GM19351 (cell line): ENCODE results near the gene SASS6.
"Not testable (repeated sequence)": the region's sequence is repeated elsewhere in the genome, so short reads cannot be mapped to it uniquely, and the experiment has no call there.

ENCODE experiments used
- ATAC-seq: cut with Tn5 transposase; IDR thresholded peaks from one replicate; pipeline ENCODE4 v1.9.1; 2021; ENCODE audit warnings: mild to moderate bottlenecking, moderate library complexity; ENCODE audit not compliant: unreplicated experiment

Gene SASS6

DNA sequence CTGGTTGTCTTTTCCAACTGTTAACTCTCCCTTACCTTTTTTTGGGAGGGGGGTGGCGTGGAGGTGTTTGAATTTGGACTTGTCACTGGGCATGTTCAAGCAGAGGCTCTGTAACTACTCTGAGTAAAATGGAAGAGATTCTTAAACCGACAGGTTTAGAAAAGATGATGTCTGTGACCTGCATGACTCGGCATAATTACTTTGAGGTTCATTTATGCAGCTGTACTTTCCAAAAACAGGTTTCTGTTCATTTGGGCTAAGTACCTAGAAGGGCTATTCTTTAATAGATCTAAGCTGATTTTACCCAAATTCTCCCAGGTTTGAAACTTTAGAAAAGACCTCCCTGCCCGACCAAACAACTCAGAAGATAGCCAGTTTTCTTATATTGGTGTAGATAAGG, 82.6 kb downstream of the SASS6 start:
- ATAC-seq, result no peak

DNA sequence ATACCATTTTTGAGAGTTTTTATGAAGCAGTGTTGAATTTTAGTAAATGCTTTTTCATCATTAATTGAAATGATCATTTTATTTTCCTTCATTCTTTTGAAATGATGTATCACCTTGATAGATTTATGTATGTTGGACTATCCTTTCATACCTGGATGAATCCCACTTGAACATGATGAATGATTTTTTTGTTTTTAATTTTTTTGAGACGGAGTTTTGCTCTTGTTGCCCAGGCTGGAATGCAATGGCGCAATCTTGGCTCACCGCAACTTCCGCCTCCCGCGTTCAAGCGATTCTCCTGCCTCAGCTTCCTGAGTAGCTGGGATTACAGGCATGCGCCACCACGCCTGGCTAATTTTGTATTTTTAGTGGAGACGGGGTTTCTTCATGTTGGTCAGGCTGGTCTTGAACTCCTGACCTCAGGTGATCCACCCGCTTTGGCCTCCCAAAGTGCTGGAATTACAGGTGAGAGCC, 85.5 kb downstream of the SASS6 start:
- ATAC-seq, result not testable (repeated sequence)

DNA sequence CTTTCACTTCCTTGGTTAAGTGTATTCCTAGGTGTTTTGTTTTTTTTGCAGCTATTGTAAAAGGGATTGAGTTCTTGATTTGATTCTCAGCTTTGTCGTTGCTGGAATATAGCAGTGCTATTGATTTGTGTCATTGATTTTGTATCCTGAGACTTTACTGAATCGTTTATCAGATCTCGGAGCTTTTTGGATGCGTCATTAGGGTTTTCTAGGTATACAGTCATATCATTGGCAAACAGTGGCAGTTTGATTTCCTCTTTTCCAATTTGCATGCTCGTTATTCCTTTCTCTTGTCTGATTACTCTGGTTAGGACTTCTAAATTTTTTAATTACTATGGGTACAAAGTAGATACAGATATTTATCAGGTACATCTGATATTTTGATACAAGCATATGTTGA, 87.5 kb downstream of the SASS6 start:
- no peak for ATAC-seq

DNA sequence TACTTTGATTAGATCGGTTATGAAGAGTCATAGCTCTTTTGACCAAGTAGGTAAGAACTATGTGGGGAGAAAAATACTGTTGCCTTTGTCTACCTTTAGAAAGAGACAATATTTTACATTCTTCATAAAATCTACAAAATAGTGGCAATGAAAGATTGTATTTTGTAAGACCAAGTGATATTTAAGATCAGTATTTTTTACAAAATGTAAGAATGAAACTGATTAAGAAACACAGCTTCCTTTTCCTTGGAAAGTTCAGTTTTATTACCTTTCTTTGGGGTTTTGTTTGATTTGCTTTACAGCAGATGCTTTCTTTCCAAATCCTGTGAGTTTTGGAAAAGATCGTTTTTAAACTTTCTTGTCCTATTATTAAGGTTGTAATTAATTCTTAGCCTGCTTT, 93.1 kb downstream of the SASS6 start:
- ATAC-seq, result no peak

DNA sequence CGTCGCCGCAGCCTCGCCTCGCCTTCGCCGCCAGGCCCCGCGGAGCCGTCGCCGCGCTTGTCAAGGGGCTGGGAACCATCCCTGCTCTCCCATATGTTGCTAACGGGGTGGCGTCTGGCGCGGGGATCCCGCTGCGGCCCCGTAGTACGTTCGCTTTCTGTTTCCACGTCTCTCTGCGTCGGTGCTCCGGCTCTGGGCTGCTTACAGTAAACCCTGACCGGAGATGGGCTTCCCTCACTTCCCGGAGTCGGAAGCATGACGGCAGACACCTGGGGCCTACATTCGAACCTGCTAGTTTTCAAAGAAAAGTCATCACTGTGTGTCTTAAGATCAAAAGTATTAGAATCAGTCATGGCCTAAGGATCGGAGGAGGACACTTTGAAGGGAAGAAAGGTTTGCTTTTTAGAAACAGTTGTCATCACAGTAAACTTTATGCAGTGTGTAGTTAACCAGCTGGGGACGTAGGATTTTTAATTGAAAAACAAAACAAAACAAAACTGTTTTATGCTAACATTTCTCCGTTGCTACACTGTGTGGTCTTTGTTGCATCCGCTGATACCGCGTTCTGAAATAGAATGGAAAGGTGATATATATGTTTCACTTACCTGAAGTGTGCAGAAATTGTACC, 94.0 kb downstream of the SASS6 start:
- peak; percentile 41 for ATAC-seq

DNA sequence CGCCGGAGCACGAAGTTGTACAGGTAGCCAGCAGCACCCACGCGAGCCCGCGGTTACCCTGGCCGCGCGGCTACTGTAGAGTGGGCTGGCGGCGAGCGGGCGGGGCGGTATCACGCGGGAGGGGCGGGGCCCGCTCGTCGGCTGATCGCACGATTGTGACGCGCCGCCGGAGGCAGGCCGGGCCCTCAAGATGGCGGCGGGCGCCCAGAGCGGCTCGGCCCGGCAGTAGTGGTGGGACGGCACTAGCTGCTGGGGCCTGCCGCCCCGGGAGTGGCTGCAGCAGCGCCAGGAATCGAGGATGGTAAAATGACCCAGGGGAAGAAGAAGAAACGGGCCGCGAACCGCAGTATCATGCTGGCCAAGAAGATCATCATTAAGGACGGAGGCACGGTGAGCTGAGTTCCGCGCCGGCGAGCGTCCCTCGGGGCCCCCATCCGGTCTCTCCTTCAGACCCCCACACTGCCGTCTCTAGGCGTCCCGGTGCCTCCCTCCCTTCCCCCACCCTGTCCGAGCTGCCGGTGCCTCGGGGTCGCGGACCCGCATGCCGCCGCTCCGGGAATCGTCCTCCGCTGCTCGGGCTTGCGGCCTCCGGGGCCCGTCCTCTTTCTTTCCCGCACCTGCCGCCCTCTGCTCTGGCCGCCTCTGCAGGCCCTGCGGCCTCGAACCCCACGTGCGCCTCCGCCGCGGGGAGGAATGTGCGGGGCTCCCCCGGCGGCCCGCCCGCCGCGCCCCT, 94.6 kb downstream of the SASS6 start:
- peak; percentile 78 for ATAC-seq

DNA sequence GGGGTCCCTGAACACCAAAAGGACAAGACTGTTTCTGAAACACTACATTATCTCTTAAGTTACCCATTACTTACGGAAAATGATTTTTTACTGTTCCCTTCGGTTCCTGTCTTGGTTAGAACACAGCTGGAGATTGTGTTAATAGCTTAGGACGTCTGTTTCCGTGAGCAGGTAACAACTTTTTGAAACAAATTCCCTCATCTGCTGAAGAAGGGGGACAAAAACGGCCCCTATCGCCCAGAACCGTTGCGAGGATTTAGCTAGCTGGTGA, 95.1 kb downstream of the SASS6 start:
- no peak for ATAC-seq

DNA sequence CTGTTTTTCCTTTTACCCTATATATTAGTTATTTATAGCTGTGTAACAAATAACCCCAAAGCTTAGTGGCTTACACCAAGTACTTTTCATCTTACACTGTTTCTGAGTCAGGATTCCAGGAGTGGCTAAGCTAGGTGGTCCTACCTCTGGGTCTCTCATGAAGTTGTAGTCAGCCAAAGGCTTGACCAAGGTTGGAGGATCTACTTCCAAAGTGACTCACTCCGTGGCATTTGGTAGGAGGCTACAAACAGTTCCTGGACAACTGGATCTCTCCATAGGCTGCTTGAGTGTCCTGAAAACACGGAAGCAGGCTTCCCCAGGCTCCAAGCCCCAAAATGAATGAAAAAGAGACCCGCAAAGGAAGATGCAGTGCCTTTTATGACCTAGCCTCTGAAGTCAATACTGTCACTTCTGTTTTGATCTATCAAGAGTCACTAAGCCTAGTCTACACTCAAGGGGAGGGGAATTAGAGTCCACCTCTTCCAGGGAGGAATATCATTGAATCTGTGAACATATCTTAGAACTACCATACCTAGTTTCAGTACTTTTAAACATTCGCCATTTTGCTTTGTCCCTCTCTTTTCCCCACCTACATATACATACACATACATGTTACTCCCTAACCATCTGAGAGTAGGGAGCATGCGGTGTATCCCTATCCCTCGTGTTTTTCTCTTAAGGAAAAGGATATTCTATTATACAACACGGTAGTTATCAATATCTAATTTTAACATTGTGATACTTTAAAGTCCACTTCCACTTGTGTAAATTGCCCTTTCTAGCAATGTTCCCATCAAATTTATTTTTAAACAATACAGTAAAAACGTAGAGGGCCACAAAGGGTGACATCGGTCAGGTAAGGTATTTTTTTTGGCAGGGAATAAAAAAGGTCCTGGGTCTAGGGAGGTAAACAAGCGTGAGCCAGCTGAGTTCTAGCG, 95.7 kb downstream of the SASS6 start:
- ATAC-seq, result no peak

DNA sequence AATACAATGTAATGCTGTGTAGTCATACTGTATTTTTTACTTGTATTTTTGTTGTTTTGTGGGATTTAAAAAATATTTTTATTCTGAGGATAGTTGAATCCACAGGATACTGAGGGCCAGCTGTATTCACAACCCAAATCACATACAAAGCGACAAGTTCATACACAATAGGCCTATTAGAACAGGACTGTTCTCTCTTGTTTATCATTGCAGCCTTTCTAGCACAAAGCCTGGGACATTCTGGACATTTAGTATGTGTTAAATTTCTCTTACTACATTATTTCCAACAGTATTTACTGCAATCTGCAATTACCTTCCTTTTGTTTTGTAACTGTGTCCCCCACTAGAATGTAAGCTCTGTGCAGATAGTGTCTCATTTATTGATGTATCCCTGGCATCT, 97.5 kb downstream of the SASS6 start:
- no peak for ATAC-seq

DNA sequence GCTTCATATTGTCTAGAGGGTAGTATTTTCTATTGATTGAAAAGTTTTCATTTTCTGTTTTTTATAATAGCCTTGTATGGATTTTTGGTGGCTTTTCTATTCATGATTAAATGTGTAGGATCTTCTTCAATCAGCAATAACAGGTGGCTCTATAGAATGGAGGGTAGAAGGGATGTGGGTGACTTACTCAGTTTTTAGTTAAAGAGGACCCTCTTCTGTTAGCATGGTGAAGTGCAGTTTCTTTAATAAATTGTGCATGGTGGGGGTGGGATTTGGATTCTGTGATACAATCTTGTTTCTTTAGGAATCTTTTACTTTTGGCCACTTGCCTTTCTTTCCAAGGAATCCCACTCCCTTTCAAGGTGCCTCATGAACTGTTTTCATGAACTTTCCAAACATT, 98.3 kb downstream of the SASS6 start:
- no peak for ATAC-seq
